HG02943 (cell line): Measurements from ENCODE around the gene RAD18.

Experiments used
- ATAC-seq: cut with Tn5 transposase; IDR thresholded peaks from one replicate; pipeline ENCODE4 v1.9.1; 2021; ENCODE audit warnings: mild to moderate bottlenecking, low read depth, moderate library complexity; ENCODE audit not compliant: unreplicated experiment

Gene RAD18

GRCh38 chr3:8966820-8967348 is 3.6 kb upstream of the RAD18 start:
- no peak for ATAC-seq

GRCh38 chr3:8966150-8966819 is 3.0 kb upstream of the RAD18 start:
- no peak for ATAC-seq

GRCh38 chr3:8964436-8965370 is 1.4 kb upstream of the RAD18 start:
- ATAC-seq, result no peak

DNA sequence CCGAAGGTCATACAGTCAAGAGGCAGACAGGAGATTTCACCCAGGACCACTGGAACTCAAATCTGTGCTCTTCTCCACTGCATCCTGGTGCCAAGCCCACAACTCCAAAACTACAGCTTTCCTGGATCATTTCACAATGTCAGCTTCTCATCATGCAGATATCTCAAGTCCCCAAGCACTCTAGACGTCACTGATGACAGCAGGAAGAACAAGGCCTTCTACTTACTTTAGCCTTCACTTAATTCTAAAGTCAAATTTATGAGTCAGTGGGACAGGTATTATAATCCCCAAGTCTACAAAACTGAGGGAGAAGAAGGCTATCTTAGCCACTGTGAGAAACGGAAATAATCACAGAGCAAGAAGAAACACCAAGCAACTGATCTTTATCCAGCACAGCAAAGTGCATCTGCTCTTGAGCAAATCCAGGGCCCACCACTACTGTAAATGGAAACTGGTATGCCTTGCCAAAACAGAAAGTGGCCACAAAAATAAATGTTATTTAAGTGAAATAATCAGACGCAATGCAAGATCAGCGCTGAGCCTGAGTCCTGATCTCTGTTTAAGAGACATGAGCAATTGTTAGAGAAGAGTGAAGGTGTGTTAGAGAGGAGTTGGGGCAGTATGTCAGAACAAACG is 928 bp downstream of the RAD18 start:
- ATAC-seq, result no peak

DNA sequence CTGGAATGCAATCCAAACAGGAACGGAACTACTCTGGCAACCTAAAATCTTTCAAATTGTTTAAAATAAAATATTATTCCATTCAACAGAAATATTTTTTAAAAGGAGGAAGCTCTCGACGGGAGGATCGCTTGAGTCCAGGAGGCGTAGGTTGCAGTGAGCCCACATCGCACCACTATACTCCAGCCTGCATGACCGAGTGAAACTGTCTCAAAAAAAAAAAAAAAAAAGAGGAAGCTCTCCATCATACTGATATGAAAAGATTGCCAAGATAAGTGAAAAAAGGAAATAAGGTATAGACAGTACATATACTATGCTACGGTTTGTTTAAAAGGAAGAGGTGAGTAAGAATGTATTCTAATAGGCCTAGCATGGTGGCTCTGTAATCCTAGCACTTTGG is 3.6 kb downstream of the RAD18 start:
- no peak for ATAC-seq

- peak; percentile 84 for ATAC-seq
Measured at GRCh38 chr3:8954938-8955763, 8.1 kb downstream of the RAD18 start.

- ATAC-seq, result no peak
Measured at GRCh38 chr3:8953313-8953712, 10.0 kb downstream of the RAD18 start.

GRCh38 chr3:8952130-8952529 is 11.1 kb downstream of the RAD18 start:
- ATAC-seq, result no peak

- ATAC-seq, result no peak
Measured at GRCh38 chr3:8945890-8946600, 17.2 kb downstream of the RAD18 start.

DNA sequence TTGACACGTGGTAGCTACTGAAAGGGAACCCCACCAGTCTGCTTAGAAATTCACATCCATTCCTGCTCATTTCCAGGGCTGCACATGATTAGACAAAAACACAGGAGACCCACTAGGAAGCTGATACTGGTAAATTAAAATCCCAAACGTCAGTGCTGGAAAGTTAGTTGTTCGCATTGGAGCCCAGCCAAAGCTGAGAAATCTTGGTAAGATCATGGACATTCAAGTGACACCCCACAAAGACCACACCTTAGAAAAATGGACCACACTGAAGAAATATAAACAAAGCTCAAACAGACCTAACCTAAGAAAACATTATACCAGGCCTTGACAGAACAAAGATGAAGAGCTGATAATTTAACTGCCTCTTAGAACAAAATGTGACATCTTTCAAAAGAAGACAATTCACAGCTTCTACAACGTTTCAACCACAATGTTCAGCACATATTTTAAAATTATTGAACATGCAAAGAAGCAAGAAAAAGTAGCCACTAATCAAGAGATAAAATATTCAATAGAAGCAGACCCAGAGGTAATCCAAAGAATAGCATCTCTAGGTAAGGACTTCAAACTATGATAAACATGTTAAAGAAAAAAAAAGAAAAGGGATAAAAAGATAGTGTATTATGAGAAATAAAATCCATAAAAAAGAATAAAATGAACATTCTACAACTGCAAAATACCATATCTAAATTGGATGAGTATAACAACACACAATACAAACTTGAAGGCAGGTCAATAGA is 20.4 kb downstream of the RAD18 start:
- no peak for ATAC-seq

GRCh38 chr3:8942115-8942514 is 21.2 kb downstream of the RAD18 start:
- no peak for ATAC-seq

DNA sequence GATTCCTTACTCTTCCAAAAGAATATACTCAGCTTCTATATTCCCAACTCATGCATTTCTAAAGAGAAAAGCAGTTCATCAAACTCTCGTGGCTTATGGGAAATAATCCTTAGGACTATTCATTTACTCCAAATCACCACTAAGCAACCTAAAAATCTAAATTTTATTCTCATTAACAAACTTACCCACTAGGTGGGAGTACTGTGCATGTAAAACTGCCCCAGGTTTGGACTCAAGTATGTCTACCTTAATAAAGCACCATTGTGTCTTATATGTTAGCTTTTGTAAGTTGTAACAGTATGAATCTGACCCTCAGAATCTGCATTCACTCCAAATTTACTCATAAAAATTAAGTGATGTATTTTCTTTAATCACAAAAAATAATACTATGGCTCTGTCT is 25.3 kb downstream of the RAD18 start:
- ATAC-seq, result no peak

- ATAC-seq, result no peak
Measured at GRCh38 chr3:8937064-8938020, 25.9 kb downstream of the RAD18 start.

DNA sequence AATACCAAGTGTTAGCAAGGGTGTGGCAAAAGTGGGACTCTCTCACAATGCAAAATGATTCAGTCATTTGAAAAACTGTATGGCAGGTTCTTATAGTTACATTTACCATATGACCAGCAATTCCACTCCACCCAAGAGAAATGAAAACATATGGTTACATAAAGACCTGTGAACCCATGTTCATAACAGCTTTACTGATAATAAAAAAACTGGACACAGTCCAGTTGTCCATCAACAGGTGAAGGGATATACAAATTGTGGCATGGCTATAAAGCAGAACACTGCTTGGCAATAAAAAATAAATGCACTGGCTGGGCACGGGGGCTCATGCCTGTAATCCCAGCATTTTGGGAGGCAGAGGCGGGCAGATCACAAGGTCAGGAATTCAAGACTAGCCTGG is 30.8 kb downstream of the RAD18 start:
- no peak for ATAC-seq

DNA sequence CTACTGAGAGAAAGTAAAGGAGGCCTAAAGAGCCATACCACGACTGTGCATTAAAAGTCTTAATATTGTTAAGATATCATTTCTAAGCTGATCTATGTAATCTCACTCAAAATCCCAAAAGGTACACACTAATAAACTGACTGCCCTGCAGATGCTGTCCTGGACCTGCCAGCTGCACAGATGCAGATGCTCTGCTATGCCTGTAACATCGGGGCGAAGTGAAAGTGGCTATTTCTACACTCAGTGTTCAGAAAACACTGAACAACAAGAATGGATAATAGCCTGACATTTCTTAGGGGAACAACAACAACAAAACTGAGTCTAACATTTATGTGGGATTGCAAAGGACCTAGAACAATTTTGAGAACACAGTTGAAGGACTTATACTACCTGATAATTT is 31.9 kb downstream of the RAD18 start:
- ATAC-seq, result no peak

DNA sequence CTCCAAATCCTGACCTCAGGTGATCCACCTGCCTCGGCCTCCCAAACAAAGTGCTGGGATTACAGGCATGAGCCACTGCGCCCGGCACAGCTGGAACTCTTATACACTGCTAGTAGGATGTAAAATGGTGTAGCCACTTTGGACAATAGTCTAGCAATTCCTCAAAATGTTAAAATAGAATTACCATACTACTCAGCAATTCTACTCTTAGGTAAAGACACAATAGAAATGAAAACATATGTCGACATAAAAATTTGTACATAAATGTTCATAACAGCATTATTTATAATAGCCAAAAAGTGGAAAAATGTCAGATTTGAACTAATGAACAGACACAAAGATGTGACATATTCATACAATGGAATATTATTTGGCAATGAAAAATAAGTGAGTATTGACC is 33.4 kb downstream of the RAD18 start:
- ATAC-seq, result no peak

GRCh38 chr3:8914491-8914890 is 48.8 kb downstream of the RAD18 start:
- no peak for ATAC-seq

- ATAC-seq, result no peak
Measured at GRCh38 chr3:8911781-8912180, 51.5 kb downstream of the RAD18 start.
